ENCODE data around the gene ASB13.
A peak's percentile ranks its signal among the peaks of the same experiment; 100 is the strongest.
"Not testable (repeated sequence)": the region's sequence is repeated elsewhere in the genome, so short reads cannot be mapped to it uniquely, and the experiment has no call there.

The ASB13 gene

GRCh38 chr10:5625992-5626777 is 40.2 kb downstream of the ASB13 start:
- DNase-seq (ENCODE audit: low read depth in 2 of 2), result no peak

GRCh38 chr10:5624701-5625100 is 41.7 kb downstream of the ASB13 start:
- no peak for DNase-seq (ENCODE audit: low read depth in 2 of 2)

GRCh38 chr10:5623081-5623748 is 43.2 kb downstream of the ASB13 start:
- peak; percentile 48 to 51 for DNase-seq (ENCODE audit: low read depth in 2 of 2)

- DNase-seq (ENCODE audit: low read depth in 2 of 2), result no peak
Observed at GRCh38 chr10:5622186-5622960, 44.0 kb downstream of the ASB13 start.

- DNase-seq (ENCODE audit: low read depth in 2 of 2), result not testable (repeated sequence)
Observed at GRCh38 chr10:5621371-5621770, 45.0 kb downstream of the ASB13 start.

GRCh38 chr10:5620966-5621365 is 45.4 kb downstream of the ASB13 start:
- no peak for DNase-seq (ENCODE audit: low read depth in 2 of 2)

- no peak for DNase-seq (ENCODE audit: low read depth in 2 of 2)
Observed at GRCh38 chr10:5620223-5620721, 46.1 kb downstream of the ASB13 start.

GRCh38 chr10:5619362-5620211 is 46.8 kb downstream of the ASB13 start:
- DNase-seq (ENCODE audit: low read depth in 2 of 2), result no peak

GRCh38 chr10:5618829-5619228 is 47.6 kb downstream of the ASB13 start:
- DNase-seq (ENCODE audit: low read depth in 2 of 2), result no peak

- no peak for DNase-seq (ENCODE audit: low read depth in 2 of 2)
Observed at GRCh38 chr10:5618042-5618441, 48.4 kb downstream of the ASB13 start.

GRCh38 chr10:5617521-5617920 is 48.9 kb downstream of the ASB13 start:
- no peak for DNase-seq (ENCODE audit: low read depth in 2 of 2)

GRCh38 chr10:5616836-5617235 is 49.6 kb downstream of the ASB13 start:
- no peak for DNase-seq (ENCODE audit: low read depth in 2 of 2)

- DNase-seq (ENCODE audit: low read depth in 2 of 2), result no peak
Observed at GRCh38 chr10:5616046-5616445, 50.3 kb downstream of the ASB13 start.

GRCh38 chr10:5615316-5615715 is 51.1 kb downstream of the ASB13 start:
- DNase-seq (ENCODE audit: low read depth in 2 of 2), result no peak

GRCh38 chr10:5614155-5614721 is 52.2 kb downstream of the ASB13 start:
- DNase-seq (ENCODE audit: low read depth in 2 of 2), result no peak

GRCh38 chr10:5613481-5614154 is 52.8 kb downstream of the ASB13 start:
- DNase-seq (ENCODE audit: low read depth in 2 of 2), result no peak

GRCh38 chr10:5611899-5612680 is 54.3 kb downstream of the ASB13 start:
- no peak for DNase-seq (ENCODE audit: low read depth in 2 of 2)

- no peak for DNase-seq (ENCODE audit: low read depth in 2 of 2)
Observed at GRCh38 chr10:5609952-5610616, 56.3 kb downstream of the ASB13 start.

- DNase-seq (ENCODE audit: low read depth in 2 of 2), result no peak
Observed at GRCh38 chr10:5608608-5609220, 57.7 kb downstream of the ASB13 start.
